Tibial nerve (tissue), 4 donors: ENCODE results near the gene CCDC69.

ENCODE experiments used
- CTCF ChIP-seq, 5 experiments: fragments of 200-600 bp in 3 of 5; fragments of 450-650 bp in 2 of 5; sonication (generic) in 3 of 5; IDR thresholded peaks; one replicate each; pipeline ENCODE4 v1.5.1; 2016 to 2019; ENCODE audit warnings: antibody characterized with exemption in 5 of 5, mild to moderate bottlenecking in 3 of 5, moderate library complexity in 2 of 5
- EP300 ChIP-seq, 2 donors: sonication (generic); formaldehyde crosslinking; IDR thresholded peaks; one replicate each; pipeline ENCODE4 v1.6.1; 2017; ENCODE audit warnings: antibody characterized with exemption in 2 of 2, mild to moderate bottlenecking in 1 of 2
- POLR2A ChIP-seq, 2 donors: fragments of 450-650 bp; IDR thresholded peaks; one replicate each; pipeline ENCODE4 v1.6.1; 2017; ENCODE audit warnings: antibody characterized with exemption in 2 of 2, mild to moderate bottlenecking in 2 of 2, moderate library complexity in 2 of 2

DNA sequence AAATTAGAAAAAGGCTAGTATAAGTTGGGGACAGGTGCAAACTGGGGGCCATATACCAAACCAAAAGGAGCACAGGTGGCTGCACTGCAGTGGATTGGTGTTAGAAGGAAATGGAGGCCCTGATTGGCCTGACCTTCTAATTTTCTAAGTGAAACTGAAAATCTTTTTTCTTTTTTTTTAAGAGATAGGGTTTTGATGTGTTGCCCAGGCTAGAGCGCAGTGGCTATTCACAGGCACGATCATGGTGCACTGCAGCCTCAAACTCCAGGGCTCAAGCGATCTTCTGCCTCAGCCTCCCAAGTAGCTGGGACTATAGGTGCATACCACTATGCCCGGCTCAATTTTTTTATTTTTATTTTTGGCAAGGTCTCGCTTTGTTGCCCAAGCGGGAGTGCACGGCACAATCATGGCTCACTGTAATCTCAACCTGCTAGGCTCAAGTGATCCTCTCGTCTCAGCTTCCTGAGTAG lies 9.8 kb upstream of the CCDC69 start:
- no peak for TF ChIP-seq CTCF (IDR thresholded peaks at IDR 0.05)
- TF ChIP-seq POLR2A (IDR thresholded peaks at IDR 0.05), result no peak
- TF ChIP-seq EP300 (IDR thresholded peaks at IDR 0.05), result no peak
